Right renal pelvis (tissue), 4 donors: ENCODE results near the gene KDM7A. TPM values are rescaled to one million over a fixed set of nuclear protein-coding genes. Genes with fewer than 3 reads are reported as not detected.
"Not testable (repeated sequence)": the region's sequence is repeated elsewhere in the genome, so short reads cannot be mapped to it uniquely, and the experiment has no call there.

Experiments used
- DNase-seq, 4 donors: peaks; one replicate each; pipeline ENCODE4 v3.0.0-alpha.2; 2013; ENCODE audit warnings: low read depth in 4 of 4, low spot score in 3 of 4, missing footprints in 1 of 4
- polyA plus RNA-seq, 4 donors: library from polyadenylated mRNA; unstranded; fragments of 120-200 nt; gene quantifications; one replicate each; pipeline ENCODE4 v1.2.1, GENCODE V29; 2013; ENCODE audit not compliant: insufficient read length in 4 of 4

The KDM7A gene
- polyA plus RNA-seq, 4 donors, result 11.7 to 15.4 (median 12.8) TPM

GRCh38 chr7:140160308-140160707 lies 16.5 kb downstream of the KDM7A start:
- DNase-seq, result no peak

DNA sequence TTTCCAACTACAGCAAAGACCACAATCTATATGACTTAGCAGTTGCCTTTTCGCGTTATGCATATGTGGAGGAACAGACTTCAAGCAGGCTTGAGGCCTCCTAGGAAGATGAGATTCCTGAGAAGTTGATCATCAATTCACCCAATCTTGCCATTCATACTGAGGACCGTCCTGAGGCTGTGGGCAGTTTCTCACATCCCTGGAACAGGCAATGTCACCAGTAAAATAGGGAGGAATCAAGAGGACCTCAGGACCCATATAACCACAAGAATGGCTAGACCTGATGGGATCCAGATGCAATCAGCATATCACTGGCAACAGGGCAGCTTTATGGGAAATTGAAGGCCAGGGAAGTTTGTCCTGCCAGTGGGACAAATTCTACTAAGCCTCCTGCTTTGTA lies 17.3 kb downstream of the KDM7A start:
- DNase-seq, result no peak

DNA sequence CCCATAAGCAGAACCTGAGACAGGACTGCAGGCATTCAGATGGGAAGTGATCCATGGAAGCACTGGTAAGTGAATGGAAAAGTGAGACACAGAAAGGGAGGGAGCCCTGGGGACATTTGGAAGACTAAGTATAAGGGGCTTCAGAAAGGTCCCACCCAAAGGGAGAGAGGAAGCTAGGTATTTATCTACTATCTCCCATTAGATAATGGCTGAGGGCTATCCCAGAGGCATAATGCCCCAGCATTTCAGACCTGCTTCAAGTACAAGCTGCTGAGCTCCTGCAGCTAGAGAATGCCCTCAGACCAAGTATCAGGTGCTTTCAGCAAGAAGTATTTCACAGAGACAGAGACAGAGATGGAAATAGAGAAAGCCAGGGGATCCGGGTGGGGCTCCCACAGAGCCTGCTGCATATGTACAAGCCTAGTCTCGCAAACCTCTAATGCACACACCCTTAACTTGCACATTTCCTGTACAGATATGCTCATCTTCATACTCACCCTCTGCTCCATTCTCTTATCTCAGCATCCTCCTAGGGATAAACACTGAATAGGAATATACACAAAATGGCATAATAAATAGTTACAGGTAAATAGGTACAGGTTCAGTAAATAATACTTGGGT lies 20.2 kb downstream of the KDM7A start:
- no peak for DNase-seq

DNA sequence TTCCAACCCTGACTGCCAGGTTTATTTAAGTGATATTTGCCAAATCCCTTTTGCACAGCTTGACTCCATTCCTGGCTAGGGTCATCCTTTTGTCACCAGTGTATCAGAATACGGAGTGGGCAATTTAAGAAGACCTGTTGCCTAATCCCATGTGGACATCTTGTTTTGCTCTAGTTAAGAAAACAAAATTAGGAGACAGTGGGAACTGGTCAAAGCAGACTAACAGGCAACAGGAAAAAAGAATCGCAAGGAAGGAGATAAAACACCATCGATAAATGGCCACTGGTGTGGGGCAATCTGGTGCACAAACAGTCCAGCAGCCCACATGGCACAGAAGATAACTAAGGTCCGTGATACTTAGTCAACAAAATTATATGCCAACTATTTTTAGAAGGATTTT lies 21.4 kb downstream of the KDM7A start:
- no peak for DNase-seq

DNA sequence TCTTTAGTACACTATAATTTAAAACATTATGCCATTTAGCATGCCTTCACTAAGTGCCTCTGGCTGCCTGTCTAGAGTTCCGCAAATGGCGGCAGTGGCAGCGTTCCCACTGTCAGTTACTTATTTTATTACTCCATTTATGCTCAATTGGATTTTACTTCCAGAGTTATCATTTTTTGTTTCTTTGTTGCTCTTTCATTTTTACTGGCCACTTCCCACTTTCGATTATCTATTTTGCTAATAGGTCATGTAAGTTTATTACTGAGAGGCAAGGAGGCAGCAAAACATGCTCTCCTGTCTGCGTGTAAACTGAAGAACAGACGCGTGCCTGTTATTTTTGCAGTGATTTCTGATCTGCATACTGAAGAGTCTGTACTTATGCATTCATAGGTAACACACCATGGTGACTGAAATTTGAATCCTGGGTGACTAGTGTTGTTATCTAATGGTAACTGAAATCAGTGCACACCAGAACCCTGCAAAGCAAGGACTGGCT lies 23.1 kb downstream of the KDM7A start:
- no peak for DNase-seq

DNA sequence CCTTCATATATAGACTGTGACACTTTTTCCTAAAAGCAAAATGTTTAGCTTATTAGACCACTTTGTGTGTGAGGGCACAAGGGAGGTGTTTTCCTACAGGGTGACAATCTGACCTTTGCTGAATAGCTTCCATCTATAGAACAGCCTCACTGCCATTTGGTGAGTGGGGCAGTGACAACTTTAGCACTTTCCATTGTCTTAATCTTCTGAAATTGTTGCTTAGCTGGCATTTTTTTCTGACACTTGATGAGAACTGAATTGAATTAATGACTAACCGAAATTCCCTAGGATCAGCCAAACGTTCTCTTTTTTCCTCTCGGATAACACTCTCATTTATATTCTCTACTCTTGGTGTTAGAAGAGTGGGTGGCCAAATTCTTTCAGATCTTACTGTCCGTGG lies 30.2 kb downstream of the KDM7A start:
- no peak for DNase-seq

DNA sequence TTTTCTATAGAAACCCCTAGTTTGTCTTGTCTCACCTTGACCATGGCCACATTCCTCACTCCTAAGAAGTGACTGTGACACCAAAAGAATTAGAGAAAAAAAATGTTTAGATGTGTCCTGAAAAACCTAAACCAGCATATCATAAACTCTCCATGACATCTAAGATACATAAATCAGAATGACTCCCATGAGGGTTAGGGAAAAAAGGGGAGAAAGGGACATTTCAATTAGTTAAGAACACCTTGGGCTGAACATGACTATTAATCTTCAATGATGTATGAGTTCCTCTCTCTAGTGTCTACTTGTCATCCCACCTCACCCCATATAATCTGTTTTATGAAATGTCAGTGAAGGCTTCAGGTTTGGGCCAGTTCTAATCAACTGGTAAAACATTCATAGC lies 31.1 kb downstream of the KDM7A start:
- DNase-seq, result no peak

DNA sequence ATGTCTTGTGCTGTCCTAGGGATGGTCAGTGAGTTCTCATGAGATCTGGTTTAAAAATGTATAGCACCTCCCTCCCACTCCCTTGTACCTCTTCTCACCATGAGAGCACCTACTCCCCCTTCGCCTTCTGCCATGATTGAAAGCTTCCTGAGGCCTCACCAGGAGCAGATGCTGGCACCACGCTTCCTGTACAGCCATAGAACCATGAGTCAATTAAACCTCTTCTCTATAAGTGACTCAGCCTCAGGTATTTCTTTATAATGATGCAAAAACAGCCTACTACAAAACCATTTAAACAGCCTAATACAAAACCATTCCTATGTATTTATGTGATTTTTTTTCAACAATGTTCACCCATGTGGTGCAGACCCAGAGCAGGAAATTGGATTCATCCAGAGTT lies 32.0 kb downstream of the KDM7A start:
- no peak for DNase-seq

DNA sequence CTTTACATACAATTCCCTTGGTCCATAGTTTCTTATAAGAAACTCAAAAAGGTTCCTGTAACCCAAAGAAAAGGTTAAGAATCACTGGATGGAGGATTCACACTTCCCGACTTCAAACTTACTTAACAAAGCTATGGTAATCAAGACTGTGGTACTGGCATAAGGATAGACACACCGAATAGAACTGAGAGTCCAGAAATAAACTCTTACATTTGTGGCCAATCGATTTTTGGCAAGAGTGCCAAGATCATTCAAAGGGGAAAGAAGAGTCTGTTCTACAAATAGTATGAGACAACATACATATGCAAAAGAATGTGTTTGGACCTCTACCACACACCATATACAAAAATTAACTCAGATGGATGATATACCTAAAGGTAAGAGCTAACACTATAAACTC lies 32.8 kb downstream of the KDM7A start:
- no peak for DNase-seq

DNA sequence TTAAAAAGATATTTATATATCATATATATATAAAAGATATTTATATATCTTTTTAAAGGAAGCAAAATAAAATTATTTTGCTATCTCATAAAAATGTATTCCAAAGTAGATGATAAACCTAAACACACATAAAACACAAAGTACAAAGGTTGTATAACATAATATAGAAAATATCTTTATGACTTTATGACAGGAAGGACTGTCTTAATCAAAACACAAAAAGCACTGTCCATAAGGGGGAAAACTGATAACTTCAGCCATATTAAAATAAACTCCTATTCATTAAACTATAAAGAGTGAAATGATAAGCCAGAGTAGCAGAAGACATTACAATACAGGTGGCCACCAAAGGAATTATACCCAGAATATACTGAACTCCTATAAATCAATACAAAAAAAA lies 34.8 kb downstream of the KDM7A start:
- DNase-seq, result no peak

- DNase-seq, result no peak
Measured at GRCh38 chr7:140141256-140141655, 35.5 kb downstream of the KDM7A start.

DNA sequence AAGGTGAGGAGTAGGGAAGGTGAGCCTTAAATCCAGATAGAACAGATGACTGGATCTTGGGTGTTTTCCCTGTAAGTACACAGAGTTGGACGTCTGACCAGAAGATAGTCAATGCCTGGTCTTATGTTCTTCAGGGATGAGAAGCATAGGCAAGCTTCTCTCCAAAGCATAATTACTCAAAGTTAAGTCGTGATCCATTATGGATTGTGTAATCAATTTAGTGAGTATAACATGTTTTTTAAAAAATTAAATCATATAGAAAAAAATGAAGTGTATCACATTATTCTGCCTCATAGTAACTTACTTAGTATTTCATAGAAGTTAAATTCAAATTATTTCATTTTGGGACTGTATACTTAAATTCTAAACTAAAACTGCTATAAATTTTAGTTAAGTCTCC lies 39.7 kb downstream of the KDM7A start:
- no peak for DNase-seq

DNA sequence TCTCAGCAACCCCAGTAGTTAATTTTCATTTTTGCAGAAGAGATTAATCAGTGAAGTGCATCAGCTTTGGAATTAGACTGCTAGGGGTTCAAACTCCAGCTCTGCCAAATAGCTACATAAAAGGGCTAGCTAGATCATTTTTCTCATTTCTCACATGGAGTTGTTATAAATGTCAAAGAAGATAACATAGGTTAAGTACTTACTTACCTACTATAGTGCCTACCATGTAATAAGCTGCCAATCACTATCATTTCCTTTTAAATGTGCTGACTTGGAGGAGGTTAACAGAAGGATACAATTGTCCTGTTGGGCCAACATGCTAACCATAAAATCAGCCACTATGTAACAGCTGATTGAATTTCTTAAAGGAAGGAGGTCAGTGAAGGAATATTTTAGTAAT lies 40.7 kb downstream of the KDM7A start:
- DNase-seq, result no peak

DNA sequence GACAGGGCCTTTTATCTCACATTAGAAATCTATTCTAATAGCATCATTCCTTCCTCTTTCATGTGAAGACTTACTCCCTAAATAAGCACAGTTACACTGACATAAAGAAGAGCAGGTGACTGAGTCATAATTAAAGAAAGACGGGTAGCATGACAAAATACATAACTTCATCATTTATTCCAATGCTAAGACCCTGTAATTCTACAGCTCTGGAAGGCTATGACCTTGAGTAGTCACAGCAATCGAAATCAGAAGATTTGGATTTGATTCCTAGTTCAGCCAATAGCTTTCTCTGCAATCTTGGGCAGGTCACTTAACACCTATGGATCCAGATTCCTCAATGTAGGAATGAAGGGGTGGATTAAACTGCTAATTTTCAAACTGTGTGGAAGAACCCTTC lies 42.7 kb downstream of the KDM7A start:
- DNase-seq, result no peak

GRCh38 chr7:140127360-140128127 lies 49.2 kb downstream of the KDM7A start:
- DNase-seq, result no peak

- no peak for DNase-seq
Measured at GRCh38 chr7:140126435-140127034, 50.2 kb downstream of the KDM7A start.

- no peak for DNase-seq
Measured at GRCh38 chr7:140122965-140123364, 53.8 kb downstream of the KDM7A start.

- no peak for DNase-seq
Measured at GRCh38 chr7:140121326-140121725, 55.5 kb downstream of the KDM7A start.

GRCh38 chr7:140114817-140115216 lies 62.0 kb downstream of the KDM7A start:
- DNase-seq, result not testable (repeated sequence)

GRCh38 chr7:140108777-140109176 lies 68.0 kb downstream of the KDM7A start:
- not testable (repeated sequence) for DNase-seq

DNA sequence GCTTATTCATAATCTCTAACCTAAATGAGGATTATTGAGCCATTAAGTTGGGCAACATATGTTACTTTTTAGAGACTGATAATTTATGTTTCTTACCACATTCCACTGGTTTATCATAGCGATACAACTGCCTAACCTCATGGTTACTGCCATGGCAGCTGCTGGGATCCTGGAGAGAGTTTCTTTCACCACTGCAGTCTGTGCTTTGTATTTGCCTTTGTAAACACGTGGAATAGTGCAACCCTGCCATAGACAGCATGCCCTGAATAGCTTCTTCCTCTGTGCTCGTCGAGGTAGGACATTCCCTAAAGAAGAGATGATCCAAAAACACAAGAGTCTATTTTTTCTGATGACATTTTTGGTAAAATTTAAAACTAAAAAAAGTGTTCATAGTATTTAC lies 80.3 kb downstream of the KDM7A start:
- DNase-seq, result no peak

DNA sequence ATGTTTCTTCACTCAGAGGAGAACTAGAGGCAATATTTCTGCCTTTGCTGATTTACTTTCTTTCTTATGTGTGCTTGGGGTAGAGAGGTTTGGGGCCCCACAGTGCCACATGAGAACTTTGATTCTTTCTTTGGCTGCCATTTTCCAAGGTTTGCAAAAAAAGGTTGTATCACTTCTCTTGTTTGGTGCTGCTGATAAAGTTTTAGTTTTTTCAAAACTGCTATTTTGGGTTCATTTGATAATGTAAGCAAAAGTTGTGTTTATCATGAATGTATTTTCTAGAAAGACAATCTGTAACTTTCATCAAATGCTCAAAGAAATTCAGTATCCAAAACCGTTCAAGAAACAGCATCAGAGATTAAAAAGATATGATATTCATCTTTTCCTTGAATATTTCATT lies 83.4 kb downstream of the KDM7A start:
- DNase-seq, result no peak
